ENCODE results near the gene PSD.

PSD gene

DNA sequence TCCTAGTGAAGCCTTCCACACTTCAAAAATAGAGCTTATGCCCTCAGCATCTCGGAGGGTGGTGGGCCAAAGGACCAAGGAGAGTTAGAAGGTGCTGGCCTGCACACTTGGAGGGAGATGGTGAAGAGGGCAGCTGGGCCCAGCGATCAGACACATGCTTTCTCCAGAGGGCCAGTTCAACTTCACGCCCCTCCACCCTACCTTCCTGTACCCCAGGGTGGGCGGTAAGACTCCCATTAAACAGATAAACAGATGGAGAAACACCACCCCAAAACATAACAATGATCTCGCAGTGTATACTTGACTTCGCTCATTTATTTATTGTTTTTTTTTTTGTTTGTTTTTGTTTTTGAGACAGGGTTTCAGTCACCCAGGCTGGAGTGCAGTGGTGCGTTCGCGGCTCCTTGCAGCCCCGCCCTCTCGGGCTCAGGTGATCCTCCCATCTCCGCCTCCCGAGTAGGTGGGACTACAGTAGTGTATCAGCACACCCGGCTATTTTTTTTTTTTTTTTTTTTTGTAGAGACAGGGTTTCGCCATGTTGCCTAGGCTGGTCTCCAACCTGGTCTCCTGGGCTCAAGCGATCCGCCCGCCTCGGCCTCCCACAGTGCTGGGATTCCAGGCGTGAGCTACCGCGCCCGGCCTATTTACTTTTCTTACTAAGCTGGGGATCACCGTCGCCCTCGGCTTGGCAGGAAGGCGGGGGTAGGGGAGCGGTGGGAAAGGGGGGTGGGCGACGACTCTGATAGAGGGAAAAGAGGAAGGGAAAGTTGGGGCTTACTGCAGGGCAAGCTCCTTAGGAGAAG lies 30.9 kb upstream of the PSD start:
- TF ChIP-seq, protein P1, sequence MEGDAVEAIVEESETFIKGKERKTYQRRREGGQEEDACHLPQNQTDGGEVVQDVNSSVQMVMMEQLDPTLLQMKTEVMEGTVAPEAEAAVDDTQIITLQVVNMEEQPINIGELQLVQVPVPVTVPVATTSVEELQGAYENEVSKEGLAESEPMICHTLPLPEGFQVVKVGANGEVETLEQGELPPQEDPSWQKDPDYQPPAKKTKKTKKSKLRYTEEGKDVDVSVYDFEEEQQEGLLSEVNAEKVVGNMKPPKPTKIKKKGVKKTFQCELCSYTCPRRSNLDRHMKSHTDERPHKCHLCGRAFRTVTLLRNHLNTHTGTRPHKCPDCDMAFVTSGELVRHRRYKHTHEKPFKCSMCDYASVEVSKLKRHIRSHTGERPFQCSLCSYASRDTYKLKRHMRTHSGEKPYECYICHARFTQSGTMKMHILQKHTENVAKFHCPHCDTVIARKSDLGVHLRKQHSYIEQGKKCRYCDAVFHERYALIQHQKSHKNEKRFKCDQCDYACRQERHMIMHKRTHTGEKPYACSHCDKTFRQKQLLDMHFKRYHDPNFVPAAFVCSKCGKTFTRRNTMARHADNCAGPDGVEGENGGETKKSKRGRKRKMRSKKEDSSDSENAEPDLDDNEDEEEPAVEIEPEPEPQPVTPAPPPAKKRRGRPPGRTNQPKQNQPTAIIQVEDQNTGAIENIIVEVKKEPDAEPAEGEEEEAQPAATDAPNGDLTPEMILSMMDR (conservative IDR thresholded peaks at IDR 0.05; ENCODE audit: low read depth): no peak
- H3K27ac ChIP-seq: peak overlapping the region; percentile 88
- CTCF ChIA-PET: interaction anchor here (0.6 to 1.4 kb wide), 4 partner anchors 17 to 98 kb away, joined by 3 to 4 read pairs (median 3); partner anchors contain the start of gene CUEDC2
- DNase-seq (ENCODE audit: low spot score): peak; percentile 71
- POLR2A ChIA-PET (ENCODE audit: low non-redundant PET): interaction anchor here (0.7 to 2.4 kb wide), 2 partner anchors 9 to 17 kb away, joined by 11 to 12 read pairs; partner anchors contain the start of gene CUEDC2

DNA sequence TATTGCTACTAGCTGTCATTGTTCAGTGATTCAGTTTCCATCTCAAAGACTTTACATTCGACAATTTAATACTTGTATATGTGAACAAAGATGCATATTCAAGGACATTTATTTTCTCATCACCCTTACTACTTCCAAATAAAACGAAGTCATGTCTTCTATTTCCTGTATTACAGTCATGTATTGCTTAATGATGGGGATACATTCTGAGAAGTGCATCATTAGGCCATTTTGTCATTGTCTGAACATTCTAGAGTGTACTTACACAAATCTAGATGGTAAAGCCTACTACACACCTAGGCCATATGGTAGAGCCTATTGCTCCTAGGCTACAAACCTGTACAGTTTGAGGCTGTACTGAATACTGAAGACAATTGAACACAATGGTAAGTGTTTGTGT lies 26.3 kb upstream of the PSD start:
- ChIA-PET CTCF (interaction anchor here (0.6 kb wide), 1 partner anchor 12 kb away, joined by 3 read pairs; no protein-coding TSS in a partner anchor), POLR2A (ENCODE audit: low non-redundant PET) (no interaction called here)
- no peak for DNase-seq (ENCODE audit: low spot score)
- H3K27ac ChIP-seq: no peak overlapping the region
- TF ChIP-seq, protein P1 (conservative IDR thresholded peaks at IDR 0.05; ENCODE audit: low read depth): no peak

DNA sequence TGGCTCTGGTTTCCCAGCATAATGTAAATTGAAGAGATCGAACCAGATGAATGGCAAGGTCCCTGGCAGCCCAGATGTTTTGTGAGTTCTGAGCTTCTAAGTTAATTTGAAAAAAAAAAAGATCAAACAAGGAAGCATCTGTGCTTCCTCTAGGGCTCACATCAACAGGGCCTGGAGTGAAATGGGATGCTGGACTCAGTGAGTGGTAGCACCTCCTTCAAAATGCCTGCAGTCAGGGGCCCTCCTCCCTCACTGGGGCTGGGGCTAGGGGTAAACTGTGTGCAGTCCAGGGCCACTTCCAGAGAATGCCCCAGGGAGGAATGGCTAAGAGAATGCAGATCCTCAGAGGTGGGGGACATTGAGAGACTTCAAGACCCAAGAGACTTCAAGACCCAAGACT lies 19.8 kb upstream of the PSD start:
- CTCF ChIA-PET: no interaction called here
- no peak for DNase-seq (ENCODE audit: low spot score)
- TF ChIP-seq, protein P1 (conservative IDR thresholded peaks at IDR 0.05; ENCODE audit: low read depth): no peak
- POLR2A ChIA-PET (ENCODE audit: low non-redundant PET): no interaction called here
- no peak overlapping the region for H3K27ac ChIP-seq

DNA sequence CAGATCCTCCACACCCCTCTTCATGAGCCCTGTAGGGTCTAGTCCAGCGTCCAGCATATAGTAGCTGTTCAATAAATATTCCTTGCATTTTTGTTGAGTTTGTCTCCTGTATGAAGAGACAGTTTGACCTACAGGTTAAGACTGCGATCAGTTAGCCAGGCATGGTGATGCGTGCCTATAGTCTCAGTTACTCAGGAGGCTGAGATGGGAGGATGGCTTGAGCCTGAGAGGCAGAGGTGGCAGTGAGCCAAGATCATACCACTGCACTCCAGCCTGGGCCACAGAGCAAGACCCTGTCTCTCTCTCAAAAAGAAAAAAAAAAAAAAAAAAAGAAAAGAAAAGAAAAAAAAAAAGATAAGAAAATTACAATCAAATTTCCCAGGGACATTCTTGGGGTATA lies 18.9 kb upstream of the PSD start:
- no peak overlapping the region for H3K27ac ChIP-seq
- POLR2A ChIA-PET (ENCODE audit: low non-redundant PET): interaction anchor here (0.7 kb wide), 1 partner anchor 124 kb away, joined by 7 read pairs; no protein-coding TSS in a partner anchor
- CTCF ChIA-PET: no interaction called here

DNA sequence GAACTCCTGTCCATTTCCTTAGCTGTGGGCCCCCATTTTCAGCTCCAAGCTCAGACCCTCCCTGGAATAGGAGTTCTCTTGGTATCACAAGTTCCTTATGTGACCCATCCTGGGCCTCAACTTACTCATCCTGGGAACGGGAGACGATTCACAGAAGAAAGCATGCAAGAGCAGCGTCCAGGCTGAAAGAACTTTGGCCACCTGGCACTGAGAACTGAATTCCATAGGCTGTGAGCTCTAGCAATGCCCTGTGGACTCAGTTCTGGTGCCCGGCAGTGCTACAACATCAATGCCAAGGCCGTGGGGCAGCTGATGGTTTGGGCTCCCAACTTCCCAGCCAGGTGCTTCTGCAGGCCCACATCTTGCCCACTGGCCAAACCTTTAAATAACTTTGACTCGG lies 17.7 kb upstream of the PSD start:
- DNase-seq (ENCODE audit: low spot score): no peak
- POLR2A ChIA-PET (ENCODE audit: low non-redundant PET): interaction anchor here (0.5 kb wide), 1 partner anchor 17 kb away, joined by 4 read pairs; no protein-coding TSS in a partner anchor
- no peak overlapping the region for H3K27ac ChIP-seq
- TF ChIP-seq, protein P1 (conservative IDR thresholded peaks at IDR 0.05; ENCODE audit: low read depth): no peak
- CTCF ChIA-PET: interaction anchor here (0.6 to 0.9 kb wide), 2 partner anchors 14 to 67 kb away, joined by 5 to 7 read pairs; no protein-coding TSS in a partner anchor

More for the DNA sequence above, 18.9 kb upstream of the PSD start:
- TF ChIP-seq, protein P1 (conservative IDR thresholded peaks at IDR 0.05; ENCODE audit: low read depth): no peak
- no peak for DNase-seq (ENCODE audit: low spot score)

DNA sequence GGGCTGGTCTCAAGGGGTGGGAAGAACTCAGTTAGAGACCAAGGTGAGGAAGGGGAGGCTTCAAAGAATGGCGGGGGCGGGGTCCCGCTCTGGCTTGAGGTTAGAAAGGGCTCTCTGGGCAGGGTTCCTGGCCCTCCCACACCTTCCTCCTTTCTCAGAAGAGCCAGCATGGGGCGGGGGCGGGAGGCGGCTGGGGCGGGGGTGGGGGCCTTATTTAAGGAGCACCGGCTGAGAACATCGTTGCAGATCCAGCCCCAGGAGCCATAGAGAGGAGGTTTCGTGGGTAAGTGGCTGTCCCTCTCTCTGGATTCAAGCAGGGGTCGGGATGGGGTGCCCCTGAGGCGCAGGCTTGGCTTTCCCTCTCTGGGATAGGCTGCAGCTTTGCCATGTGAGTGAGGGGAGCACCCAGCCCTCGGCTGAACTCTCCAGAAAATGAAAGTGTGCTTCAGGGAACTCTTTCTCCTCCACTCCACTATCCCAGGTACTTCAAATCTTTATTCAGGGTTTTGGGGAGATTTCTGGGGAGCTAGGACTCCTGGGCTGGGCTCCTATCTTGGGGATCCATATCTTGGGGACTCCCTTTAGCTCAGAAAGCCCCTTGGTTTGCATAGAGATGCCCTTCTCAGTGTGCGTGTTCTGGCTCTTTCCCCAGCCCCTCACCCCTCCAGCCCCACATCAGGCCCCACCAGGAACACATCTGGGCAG lies 17.1 kb upstream of the PSD start:
- ChIA-PET POLR2A (ENCODE audit: low non-redundant PET) (interaction anchor here (0.5 to 0.6 kb wide), 2 partner anchors 17 to 54 kb away, joined by 4 read pairs; no protein-coding TSS in a partner anchor), CTCF (interaction anchor here (0.9 to 1.2 kb wide), 2 partner anchors 13 to 42 kb away, joined by 4 to 5 read pairs; no protein-coding TSS in a partner anchor)
- no peak overlapping the region for H3K27ac ChIP-seq
- TF ChIP-seq, protein P1 (conservative IDR thresholded peaks at IDR 0.05; ENCODE audit: low read depth): no peak
- no peak for DNase-seq (ENCODE audit: low spot score)

All from RWPE1 (cell line).